ENCODE measurements around the gene OXT. TPM values are rescaled to one million over a fixed set of nuclear protein-coding genes. Genes with fewer than 3 reads are reported as not detected.

OXT gene
- total RNA-seq, 4 donors from 2014 or later, result not detected

DNA sequence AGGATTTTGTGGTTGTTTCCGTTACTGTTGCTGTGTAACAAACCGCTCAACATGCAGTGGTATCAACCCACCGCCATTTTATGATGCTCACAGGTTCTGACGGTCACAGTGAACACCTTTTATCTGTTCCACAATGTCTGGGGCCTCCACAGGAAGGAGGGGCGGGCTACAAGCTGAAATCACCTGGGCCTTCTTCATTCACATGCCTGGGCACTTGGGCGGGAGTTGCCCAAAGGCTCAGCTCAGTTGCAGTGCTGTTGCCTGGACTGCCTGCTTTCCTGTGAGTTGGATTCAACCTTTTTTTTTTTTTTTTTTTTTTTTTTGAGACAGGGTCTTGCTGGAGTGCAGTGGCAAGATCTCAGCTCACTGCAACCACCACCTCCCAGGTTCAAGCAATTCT, 29.8 kb downstream of the OXT start:
- DNase-seq (ENCODE audit: low spot score in 2 of 2), result no peak
- TF ChIP-seq, protein P1, sequence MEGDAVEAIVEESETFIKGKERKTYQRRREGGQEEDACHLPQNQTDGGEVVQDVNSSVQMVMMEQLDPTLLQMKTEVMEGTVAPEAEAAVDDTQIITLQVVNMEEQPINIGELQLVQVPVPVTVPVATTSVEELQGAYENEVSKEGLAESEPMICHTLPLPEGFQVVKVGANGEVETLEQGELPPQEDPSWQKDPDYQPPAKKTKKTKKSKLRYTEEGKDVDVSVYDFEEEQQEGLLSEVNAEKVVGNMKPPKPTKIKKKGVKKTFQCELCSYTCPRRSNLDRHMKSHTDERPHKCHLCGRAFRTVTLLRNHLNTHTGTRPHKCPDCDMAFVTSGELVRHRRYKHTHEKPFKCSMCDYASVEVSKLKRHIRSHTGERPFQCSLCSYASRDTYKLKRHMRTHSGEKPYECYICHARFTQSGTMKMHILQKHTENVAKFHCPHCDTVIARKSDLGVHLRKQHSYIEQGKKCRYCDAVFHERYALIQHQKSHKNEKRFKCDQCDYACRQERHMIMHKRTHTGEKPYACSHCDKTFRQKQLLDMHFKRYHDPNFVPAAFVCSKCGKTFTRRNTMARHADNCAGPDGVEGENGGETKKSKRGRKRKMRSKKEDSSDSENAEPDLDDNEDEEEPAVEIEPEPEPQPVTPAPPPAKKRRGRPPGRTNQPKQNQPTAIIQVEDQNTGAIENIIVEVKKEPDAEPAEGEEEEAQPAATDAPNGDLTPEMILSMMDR (IDR thresholded peaks at IDR 0.05), result no peak
- TF ChIP-seq POLR2A (IDR thresholded peaks at IDR 0.05), result no peak
- intact Hi-C loops (cut with DNase I; ENCODE audit: low total_unique reads), result no loop called here
- no peak overlapping the region for H3K4me3 ChIP-seq (ENCODE audit: low read depth, poor library complexity, severe bottlenecking)
- WGBS, 2 donors, result 93 to 95% methylated on average over 6 of the region's 6 CpGs

DNA sequence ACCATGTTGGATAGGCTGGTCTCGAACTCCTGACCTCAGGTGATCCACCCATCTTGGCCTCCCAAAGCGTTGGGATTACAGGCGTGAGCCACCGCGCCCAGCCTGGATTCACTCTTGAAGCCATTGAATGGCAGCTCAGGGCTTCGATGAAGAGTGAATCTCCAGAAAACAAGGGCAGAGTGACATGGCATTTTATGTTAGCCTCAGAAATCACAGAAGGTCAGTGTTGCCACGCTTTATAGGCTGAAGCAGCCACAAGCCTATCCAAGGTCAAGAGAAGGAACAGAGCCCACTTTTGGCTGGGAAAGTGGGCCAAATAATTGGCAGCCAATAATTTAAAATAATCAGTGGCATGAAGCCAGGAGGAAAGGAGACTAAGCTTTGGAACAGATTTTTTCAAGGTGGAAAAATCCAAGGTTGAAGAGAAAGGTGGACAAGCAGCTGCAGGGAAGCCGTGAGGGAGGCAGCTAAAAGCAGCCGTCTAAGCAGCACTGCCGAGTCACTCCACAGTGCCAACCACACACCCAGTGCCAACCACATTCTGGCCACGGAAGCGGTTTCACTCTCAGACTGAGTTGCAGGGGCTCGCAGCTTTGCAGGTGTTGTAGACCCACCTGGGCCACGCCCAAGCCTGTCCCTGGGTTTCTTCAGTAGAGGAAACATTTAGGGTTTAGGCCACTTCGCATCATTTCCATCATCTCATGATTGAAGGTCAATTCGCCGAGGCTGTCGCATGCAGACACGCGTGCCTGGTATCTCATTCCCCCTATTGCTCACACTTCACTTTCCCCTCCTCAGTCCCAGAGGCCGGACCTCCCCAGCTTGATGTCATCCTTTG, 30.5 kb downstream of the OXT start:
- TF ChIP-seq POLR2A (IDR thresholded peaks at IDR 0.05), result no peak
- TF ChIP-seq, protein P1 (IDR thresholded peaks at IDR 0.05), result no peak
- intact Hi-C loops (cut with DNase I; ENCODE audit: low total_unique reads), result no loop called here
- WGBS, 2 donors, result 74 to 79% methylated on average over 21 of the region's 21 CpGs
- H3K4me3 ChIP-seq (ENCODE audit: low read depth, poor library complexity, severe bottlenecking), result no peak overlapping the region
- no peak for DNase-seq (ENCODE audit: low spot score in 2 of 2)

DNA sequence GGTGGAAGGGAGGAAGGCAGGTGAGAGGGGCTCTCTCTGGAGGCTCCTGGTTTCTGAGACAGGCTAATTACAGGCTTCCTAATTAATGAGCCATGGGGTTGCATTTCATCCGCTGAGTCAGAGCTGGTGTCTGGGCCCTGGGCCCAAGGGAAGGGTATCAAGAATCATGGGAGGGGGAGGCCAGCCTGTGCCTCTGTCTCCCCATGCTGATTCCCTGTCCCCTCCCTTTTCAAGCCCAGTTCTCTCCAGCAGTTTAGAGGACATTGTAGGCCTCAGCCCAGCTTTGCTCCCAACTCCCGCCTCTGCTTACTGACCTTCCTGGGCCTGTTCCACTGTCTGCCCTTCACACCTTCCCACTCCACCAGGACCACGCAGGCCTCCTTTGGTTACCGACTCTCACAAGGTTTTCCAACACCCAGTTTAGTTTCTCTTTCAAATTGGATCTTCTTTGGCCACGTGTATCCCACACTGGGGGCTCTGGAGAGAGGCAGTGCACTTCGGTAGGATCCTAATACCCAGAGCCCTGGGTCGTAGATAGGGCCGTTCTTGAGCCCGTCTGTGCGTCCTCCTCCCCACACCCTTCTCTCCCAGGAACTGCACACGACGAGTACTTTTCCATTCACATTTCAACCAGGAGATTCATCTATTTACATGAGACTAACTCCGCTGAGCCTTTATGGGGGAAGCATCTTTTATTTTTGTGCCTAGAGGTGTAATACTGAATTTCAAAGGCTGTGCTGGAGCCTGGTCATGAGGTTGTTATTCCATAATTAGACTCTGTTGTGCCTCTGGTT, 31.4 kb downstream of the OXT start:
- 75% methylated on average over 12 to 13 of the region's 13 CpGs for WGBS, 2 donors
- TF ChIP-seq POLR2A (IDR thresholded peaks at IDR 0.05), result no peak
- TF ChIP-seq, protein P1 (IDR thresholded peaks at IDR 0.05), result no peak
- intact Hi-C loops (cut with DNase I; ENCODE audit: low total_unique reads), result no loop called here
- DNase-seq (ENCODE audit: low spot score in 2 of 2), result no peak
- H3K4me3 ChIP-seq (ENCODE audit: low read depth, poor library complexity, severe bottlenecking), result no peak overlapping the region

DNA sequence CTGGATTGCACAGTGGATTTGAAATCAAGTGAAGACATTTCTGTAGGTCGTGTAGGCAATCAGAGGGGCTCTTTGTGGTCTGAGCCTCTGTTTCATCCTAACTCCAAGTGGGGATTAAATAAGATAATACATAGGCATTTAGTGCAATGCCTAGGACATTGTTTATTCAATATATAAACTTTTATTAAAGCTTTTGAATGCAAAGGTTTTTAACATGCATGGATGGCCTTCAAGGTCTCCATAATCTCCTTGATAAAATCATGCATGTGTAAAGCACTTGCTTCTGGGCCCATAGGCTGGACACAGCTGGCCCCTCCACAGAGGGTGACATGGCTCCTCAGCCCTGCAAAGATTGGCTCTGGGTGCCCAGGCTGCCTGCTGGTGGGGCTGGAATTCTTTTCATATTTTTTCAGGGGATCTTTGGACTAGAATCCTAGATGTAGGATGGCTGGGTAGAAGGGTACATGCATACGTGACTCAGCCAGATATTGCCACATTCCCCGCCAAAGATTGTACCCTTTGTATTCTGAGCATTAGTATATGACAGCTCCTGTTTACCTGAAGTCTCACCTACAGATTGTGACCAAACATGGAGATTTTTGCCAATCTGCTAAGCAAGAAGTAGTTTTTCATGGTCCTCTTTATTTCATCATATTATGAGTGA, 32.1 kb downstream of the OXT start:
- WGBS, 2 donors, result 62 to 69% methylated on average over 3 of the region's 3 CpGs
- no peak overlapping the region for H3K4me3 ChIP-seq (ENCODE audit: low read depth, poor library complexity, severe bottlenecking)
- DNase-seq (ENCODE audit: low spot score in 2 of 2), result no peak
- intact Hi-C loops (cut with DNase I; ENCODE audit: low total_unique reads), result no loop called here
- TF ChIP-seq, protein P1 (IDR thresholded peaks at IDR 0.05), result no peak
- TF ChIP-seq POLR2A (IDR thresholded peaks at IDR 0.05), result no peak

DNA sequence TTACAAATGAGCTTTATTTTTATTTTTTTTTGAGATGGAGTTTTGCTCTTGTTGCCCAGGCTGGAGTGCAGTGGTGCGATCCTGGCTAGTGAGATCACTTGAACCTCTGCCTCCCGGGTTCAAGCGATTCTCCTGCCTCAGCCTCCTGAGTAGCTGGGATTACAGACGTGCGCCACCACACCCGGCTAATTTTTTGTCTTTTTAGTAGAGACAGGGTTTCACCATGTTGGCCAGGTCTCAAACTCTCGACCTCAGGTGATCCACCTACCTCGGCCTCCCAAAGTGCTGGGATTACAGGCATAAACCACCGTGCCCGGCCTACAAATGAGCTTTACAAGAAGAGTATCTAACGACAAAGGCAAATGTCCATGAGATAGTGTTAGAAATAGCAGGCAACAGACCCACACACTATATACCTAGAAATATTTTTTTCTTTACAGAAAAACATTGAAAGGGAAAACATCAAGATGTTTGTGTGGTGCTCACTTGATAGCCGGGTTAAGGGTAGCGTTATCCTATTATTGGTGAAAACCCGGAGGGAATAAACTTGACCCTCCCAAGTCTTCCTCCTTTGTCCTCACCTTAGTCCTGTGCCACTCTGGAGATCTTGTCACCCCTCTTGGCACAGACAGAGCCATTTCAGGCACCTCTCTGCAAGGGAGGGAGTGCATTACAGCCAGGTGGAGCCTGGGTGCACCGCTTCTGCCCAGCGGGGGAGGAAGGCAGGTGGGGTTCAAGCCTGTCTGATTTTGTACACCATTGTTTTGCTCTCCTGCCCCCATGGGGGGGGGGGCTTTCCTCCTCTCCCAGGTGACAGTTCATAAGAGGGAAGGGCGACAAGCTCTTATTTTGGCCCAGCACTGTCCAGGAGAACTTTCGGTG, 34.1 kb downstream of the OXT start:
- H3K4me3 ChIP-seq (ENCODE audit: low read depth, poor library complexity, severe bottlenecking), result no peak overlapping the region
- whole genome bisulfite sequencing, 2 donors, result 93 to 96% methylated on average over 18 of the region's 18 CpGs
- no peak for TF ChIP-seq POLR2A (IDR thresholded peaks at IDR 0.05)
- TF ChIP-seq, protein P1 (IDR thresholded peaks at IDR 0.05), result no peak
- no peak for DNase-seq (ENCODE audit: low spot score in 2 of 2)
- intact Hi-C loops (cut with DNase I; ENCODE audit: low total_unique reads), result no loop called here

All from lower leg skin (tissue), 4 donors.